ENCODE results near the gene MRPL17.

MRPL17 gene

DNA sequence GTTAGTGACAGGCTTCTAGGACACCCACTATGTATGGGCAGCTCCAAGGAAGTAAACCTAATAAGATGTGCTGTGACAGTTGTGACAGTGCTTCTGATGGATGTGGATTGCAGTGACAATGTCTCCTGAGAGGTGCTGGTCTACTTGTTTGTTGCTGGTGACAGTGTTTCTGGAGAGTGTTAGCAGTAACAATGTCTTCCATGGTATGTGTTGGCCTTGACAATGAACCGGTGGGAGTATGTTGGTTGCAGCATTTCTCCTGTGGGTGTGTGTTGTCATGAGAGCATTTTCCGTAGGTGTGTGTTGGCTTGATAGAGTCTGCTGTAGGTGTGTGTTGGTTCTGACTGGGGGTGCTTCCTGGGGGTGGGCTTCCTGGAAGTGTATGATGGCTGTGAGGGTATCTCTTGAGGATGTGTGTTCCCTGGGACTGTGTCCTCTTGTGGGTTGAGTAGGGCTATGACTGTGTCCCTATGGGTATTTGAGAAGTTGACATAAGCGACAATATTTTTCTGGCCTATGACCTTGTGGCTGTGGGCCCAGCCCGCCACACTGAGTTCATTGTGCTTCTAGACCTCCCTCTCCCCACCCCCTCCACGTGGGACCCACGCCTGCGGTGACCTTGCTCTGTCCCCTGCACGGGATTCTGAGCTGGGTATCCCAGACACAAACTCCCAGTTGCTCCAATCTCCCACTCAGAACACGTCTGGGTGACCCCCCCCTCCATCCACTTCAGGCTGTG lies 28.7 kb downstream of the MRPL17 start:
- no peak for DNase-seq (ENCODE audit: low read depth in 2 of 2)

DNA sequence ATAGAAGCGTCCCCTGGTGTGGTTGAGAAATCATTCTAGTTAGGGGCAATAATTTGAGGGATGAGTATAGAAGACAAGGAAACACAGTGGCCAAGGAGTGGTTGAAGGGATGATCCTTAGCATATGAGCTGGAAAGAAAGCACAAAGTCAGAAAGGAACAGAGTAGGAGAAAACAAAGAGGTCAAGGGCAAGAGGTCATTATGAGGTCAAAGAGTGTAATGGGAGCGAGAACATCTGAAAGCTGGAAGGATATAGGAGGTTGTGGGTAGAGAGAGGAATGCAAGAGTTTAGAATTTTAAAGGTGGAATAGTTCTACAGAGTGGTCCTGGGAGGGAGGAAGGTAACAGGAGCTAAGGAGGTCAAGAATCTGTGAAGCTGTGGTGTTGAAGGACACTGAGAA lies 29.5 kb downstream of the MRPL17 start:
- DNase-seq (ENCODE audit: low read depth in 2 of 2): no peak

DNA sequence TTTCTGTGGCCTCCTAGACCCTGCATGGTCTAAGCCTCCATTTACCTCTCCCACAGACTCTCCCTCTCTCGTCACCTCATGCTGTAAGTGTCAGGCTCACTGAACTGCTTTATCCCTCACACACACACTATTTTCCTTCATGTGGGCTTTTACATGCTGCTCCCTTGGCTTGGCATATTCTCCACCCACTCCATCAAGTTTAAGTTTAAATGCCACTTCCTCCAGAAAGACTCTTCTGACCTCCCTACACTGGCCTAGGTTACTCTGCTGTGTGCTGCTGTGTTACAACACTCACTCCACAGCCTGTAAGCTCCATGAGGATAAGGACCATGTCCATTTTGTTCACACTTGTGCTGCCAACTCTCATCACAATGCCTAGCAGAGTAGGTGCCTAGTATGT lies 30.0 kb downstream of the MRPL17 start:
- DNase-seq (ENCODE audit: low read depth in 2 of 2): no peak

DNA sequence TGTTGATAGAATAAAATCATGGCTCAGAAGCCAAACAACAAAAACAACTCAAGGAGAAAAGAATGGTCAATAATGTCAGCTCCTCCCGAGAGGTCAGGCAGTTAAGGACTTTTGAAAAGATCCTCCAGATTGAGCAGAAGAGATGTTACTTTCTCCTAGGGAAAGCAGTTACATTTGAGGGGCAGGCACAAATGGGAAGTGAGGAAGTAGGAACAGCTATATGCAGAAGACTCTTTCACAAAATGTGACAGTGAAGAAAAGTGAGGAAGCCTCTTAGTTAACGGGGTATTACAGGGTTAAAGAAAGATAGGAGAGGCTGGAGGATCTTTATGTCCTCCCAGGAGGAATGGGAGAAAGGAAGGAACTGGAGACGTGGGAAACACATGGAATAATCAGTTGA lies 31.0 kb downstream of the MRPL17 start:
- no peak for DNase-seq (ENCODE audit: low read depth in 2 of 2)

DNA sequence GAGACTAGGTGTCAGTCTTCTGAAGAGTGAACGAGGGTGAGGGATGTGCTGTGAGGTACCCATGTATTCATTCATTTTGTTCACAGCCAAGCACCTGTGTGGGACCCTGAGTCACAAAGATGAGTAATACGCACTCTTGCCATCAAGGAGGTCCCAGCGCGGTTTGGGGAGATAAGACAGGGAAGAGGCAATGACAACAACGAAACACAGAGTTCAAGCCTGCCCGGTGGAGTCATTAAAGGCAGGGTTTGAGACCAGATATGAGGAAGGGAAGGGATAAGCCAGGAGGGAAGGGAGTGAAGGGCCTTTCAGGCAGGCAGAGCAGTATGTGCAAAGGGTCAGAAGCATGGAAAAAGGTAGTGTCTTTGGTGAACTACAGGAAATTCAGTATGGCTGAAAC lies 32.2 kb downstream of the MRPL17 start:
- DNase-seq (ENCODE audit: low read depth in 2 of 2): no peak

DNA sequence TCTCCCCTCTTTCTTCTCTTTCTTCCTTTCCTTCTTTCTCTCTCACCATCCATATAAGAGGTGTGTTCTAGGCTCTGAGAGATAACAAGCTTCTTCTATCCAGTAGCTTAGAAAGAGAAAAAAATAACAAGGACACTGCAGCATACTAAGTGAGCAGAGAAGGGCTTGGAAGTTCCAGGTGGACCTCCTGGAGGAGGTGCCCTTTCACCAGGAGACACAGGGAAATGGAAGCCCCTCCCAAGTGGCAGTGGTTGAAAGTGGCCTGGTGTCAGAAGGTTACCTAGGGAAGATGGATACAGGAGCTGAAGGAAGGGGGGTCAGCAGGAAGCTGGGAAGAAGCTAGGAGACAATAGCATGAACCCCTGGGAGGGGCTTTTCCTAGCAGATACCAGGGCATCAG lies 33.0 kb downstream of the MRPL17 start:
- DNase-seq (ENCODE audit: low read depth in 2 of 2): no peak

DNA sequence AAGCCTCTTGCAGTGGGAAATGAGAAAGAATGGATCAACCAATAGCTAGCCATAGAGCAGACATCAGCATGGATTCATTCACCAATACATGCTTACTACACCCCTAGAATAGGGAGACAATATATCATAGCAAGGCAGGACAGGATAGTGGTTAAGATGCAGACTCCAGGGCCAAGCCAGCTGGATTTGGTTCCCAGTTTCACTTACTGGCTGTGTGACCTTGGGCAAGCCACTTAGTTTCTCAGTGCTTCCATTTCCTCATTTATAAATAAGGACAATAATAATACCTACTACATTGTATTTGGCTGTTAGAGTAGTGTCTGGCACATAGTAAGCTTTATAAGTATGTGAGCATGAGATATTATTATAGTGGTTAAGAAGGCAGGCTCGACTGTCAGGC lies 34.6 kb downstream of the MRPL17 start:
- no peak for DNase-seq (ENCODE audit: low read depth in 2 of 2)

DNA sequence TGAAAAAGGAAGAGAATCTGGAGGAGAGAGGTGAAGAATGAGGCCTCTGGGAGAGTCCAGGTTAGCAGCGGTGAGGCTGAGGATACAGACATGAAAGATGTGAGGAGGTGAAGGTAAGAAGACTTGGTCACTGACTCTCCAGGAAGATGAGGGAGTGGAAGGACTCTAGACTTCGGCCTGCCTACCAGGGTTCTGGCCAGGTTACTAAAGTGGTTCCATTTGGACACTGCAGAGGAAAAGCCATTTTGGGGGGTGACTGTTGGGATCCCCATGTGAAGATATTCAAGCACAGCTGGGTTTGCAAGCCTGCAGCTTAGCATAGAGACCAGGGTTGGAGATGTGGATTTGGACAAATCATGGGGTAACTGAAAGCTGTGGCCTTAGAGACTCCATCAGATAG lies 35.3 kb downstream of the MRPL17 start:
- DNase-seq (ENCODE audit: low read depth in 2 of 2): no peak

DNA sequence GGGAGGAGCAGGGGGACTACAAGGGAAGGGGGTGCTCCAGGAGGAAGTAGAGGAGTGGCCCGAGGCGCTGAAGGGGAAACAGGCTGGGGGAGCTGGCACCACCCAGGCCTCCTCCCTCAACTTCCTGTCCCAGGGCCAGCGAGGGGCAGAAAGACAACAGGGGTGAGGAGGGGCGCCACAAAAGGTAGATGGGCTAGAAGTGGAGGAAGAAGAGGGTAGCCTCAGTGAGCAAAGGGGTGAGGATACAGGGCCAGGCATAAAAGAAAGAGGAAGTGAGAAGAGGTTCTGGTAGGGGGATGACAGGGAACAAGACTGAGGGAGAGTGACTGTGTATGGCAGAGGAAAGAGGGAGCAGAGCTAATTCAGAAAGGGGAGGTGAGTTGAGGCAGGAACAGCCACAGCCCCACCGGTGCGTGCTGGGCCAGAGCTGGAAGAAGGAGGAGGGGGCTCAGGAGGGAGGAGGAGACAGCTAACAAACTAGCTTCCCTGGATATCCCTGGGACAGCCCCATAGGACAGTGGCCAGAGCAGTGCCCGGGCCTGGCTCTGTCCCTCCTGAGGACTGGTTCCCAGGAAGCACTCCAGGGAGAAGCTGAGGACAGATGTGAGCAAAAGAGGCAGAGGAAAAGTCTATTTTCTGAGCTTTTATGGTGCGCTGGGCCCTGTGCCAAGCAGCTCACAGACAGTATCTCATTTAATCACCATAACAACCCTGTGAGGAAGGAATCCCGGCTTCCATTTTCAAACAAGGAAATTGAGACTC lies 36.0 kb downstream of the MRPL17 start:
- DNase-seq (ENCODE audit: low read depth in 2 of 2): peak; percentile 33 to 34

DNA sequence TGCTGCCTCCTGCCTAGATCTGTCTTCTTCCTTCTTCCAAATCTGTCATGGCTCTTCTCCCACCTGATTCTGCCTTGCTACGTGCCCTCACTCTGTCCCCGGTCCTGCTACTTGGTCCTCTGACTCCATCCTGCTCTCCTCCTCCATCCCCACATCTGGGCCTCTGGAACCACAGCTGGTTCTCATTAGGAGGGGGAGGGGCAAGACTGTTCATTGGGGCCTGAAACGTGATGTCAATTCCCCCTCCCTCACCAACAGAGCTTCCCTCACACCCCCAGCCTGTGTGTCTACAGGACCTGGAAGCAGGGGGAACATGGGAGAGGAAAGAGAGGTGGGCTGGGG lies 36.6 kb downstream of the MRPL17 start:
- DNase-seq (ENCODE audit: low read depth in 2 of 2): peak; percentile 76 to 79

DNA sequence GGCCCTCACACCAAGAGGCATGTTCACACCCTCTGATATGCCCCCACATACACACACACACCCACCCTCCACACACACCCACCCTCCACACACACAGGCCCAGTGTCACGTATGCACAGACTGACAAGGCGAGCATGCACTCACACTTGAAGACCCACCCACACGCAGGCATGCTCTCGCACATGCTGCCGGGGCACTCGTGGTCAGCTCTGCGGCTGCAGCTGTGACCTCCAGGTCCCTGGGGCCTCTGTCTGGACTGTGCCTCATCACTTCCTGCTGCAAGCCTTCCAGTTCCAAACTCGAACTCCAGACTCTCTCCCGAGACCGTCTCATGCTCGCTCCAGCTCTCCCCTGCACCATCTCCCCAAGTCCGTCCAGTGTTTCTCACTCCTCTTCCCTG lies 37.1 kb downstream of the MRPL17 start:
- DNase-seq (ENCODE audit: low read depth in 2 of 2): peak in 1 of 2 experiments; percentile 22

DNA sequence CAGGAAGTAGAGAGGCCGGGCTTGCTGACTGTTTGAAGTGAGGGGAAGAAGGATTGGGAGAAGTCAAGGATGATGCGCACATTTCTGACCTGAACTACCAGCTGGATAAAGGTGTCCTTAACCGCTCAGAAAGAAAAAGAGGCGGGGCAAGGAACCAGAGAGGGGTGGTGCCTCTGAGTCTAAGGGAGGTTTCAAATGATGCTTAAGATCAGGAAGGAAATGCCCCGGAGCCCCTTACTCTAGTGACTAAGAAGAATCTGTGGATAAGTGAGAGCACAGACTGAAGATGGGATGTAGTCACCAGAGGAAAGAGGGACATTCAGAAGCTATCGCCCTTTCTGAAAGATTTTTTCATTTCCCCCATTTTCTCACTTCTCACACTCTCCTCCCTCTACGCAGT lies 40.2 kb downstream of the MRPL17 start:
- DNase-seq (ENCODE audit: low read depth in 2 of 2): no peak

DNA sequence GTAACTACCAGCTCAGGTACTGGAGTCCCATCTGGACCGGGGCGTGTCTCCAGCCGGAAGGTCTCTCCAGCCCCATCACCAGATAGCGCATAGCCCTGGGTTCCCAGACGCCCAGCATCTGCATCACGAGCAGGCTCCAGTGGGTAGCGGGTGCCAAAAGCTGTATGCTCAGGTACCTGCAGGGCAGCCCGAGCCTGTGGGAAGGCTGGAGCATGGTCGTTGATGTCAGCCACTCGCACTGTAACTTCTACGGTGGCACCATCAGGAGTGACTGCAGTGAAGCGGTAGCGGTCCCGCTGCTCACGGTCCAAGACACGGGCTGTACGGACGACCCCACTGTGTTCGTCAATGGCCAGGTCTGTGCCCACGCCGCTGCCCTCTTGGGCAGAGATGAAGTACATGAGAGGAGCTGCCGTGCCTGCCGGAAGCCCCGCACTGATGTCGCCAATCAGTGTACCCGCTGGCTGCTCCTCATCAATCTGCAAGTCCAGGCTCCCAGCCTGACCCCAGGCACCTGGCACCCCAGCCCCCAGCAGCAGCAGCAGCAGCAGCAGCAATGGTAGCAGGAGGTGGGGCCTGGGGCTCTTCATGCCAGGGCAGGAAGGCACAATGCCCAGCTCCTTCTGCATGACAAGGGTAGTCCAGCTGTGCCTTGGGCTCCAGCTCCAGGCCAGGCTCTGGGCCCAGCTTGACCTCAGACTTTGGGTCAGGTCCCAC lies 42.0 kb downstream of the MRPL17 start:
- no peak for DNase-seq (ENCODE audit: low read depth in 2 of 2)

DNA sequence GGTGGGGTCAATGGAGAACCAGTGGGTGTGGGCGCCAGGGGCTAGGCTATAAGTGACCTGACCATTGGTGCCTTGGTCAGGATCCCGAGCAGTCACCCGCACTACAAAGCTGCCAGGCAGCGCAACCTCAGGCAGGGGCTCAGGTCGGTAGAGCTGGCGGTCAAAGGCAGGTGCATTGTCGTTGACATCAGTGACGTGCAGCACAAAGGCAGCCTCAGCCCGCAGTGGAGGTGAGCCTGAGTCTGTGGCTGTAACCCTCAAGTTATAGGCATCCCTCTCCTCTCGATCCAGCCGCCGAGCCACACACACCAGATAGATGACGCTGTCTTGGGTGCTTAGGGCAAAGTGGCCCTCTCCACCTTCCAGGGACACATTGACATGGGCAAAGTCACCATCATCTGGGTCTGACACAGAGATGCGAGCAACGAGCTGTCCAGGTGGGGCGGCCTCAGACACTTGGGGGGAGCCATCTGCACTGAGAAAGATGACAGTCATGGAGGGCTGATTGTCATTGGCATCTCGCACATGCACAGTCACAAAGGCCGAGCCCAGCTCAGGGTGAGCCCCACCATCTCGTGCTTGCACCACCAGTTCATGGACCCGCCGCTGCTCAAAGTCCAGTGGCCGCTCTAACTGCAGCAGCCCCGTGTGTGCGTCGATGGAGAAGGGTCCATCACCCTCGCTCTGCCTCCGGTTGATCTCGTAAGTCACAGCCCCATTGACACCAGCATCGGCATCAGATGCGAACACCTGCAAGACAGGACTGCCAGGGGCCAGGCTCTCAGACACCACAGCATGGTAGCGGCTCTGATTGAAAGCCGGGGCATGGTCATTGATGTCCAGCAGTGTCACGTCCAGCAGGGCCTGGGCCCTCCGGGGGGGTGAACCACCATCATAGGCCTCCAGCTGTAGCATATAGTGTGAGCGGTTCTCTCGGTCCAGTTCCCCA lies 42.8 kb downstream of the MRPL17 start:
- no peak for DNase-seq (ENCODE audit: low read depth in 2 of 2)

DNA sequence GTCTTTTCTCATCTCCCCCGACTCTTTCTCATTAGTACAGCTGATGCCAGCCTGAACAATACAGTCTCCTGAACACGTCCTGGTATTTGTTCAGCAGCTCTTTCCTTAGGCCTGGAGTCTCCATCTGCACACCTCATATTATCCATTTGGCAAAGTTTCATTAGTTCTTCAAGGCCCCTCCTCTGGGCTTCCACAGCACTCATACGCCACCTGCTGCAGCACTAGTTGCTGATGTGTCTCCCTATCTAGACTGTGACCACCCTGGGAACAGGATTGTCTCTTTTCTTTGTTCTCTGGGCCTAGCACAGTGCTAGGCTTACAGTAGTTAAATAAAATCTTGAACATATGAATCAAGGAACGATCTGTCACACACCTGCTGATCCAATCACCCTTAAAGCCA lies 44.7 kb downstream of the MRPL17 start:
- DNase-seq (ENCODE audit: low read depth in 2 of 2): no peak

DNA sequence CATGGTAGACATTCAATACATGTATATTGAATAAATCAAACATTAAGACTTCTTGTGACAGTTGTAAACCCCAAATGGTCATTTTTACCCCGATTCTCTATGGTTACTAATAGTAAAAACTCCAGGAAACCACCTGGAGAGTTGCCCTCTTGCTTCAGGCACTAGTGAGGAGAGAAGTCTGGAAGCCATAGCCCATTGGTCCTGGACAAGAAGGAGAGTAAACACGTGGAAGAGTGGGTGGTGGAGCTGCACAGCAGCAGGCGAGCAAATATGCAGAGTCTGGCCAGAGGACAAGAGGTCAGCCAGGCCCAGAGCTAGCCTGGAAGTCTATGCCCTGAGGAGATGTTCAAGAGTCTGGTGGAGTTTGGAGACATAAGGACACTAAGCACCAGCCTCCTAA lies 45.3 kb downstream of the MRPL17 start:
- DNase-seq (ENCODE audit: low read depth in 2 of 2): no peak

DNA sequence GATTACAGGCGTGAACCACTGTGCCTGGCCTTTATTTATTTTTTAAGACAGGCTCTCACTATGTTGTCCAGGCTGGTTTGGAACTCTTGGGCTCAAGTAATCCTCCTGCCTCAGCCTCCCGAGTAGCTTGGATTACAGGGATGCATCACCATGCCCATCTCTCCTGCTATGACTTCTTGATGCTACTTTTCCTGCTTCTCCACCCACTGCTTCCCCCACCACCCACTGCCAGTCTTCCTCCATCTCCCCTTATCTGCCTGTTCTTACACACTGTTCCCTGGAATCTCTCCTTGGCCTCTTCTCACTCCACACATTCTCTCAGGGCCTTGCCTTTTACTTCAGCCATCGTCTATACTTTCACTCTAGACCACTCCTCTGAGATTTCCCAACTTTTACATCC lies 46.7 kb downstream of the MRPL17 start:
- DNase-seq (ENCODE audit: low read depth in 2 of 2): no peak

DNA sequence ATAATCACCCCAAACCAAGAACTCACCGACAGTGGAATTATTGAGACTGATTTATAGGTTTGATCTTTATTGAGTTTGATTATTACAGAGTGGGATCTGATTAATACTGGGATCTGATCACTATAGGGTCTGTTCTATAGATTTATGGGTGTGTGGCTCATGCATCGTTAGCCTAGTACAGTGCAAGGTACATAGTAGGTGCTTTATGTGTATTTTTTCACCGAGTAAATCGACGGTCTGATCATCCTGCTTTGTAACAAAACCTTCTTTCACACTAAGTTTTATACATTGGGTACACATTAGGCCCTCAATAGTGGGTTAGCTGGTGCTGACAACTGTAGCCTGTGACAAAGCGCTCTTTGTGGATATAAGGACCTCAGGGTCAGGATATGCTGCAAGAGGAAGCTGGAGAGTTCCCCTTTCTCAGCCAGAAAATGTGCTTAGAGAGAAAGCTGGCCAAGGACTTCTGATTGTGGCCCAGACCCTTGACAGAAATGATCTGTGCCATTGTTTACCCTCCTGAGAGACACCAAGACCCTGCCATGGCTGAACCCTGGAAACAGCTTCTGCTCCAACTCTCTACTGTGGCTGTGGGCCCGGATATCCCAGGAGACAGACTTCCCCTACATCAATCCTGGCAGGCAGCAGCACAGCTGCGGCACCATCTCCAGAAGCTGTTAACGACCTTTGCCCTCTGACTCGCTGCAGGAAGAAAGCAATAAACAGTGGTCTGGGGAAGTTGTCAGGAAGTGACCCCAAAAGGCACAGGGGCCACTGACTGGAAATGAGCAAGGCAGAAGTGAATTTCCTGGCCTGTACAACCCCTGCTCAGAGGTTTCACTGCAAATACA lies 47.8 kb downstream of the MRPL17 start:
- DNase-seq (ENCODE audit: low read depth in 2 of 2): no peak

DNA sequence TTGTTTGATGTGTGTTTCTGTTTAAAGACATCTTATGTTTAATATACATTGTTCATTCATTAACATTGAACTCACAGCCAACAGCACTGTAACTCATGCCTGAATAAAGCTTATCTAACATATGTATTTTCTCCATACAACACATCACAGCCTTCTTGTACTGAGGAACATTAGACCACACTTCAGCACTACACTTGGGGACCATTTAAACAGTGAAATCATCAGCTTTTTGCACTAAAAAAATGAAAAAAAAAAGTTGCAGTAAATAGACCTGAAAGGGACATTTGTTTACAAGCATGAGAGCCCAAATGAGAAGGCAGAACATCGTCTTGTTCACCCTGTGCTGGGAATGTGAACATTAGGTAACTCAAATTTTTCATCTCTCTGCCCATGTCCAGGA lies 48.6 kb downstream of the MRPL17 start:
- no peak for DNase-seq (ENCODE audit: low read depth in 2 of 2)

DNA sequence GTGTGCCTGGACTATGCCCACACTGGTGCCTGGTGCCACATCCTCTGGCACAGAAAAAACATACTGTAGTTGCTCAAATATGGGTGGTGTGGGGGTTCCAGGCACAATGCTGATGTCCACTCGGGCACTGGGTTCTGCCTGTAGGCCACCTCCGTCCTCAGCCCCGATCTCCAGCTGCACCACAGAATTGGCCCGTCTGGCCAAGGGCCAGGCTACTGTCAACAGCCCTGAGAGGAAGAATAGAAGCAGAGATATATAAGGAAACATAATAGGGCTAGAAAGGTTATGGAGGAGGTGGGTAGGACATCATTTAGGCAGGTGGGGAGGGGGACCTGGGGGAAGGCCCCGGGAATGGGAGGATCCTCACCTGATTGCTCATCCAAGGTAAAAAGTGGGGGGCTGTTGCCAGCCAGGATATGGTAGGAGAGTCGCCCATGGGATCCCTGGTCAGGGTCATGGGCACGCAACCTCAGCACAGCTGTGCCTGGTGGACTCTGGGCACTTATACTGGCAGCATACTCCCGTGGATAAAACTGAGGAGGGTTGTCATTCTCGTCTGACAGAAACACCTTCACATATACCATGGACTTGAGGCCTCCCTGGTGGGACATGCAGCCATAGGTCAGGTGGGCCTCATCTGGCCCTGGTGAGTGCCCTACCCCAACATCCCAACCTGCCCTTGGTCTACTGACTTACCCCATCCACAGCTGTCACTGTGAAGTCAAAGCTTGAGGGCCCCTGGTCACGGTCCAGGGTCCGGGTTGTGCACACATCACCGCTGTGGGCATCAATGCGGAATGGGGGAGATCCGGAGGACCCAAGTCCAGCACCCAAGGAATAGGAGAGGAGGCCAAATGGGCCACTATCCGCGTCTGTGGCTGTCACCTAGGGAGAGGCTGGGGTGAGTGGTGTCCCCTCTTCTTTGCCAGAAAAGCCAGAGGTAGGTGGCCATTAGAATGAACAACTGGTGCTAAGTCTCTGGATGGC lies 49.4 kb downstream of the MRPL17 start:
- no peak for DNase-seq (ENCODE audit: low read depth in 2 of 2)
